CD4-positive, alpha-beta T cell (primary cell): Measurements from ENCODE around the gene LRRC36. TPM values are rescaled to one million over a fixed set of nuclear protein-coding genes. Genes with fewer than 3 reads are reported as not detected.

Source experiments
- ATAC-seq: fragments of 200-7000 bp; cut with Tn5 transposase; one replicate; pipeline ENCODE4 v1.10.0; 2022; ENCODE audit warnings: mild to moderate bottlenecking; ENCODE audit not compliant: poor library complexity
- CTCF ChIA-PET: fragments of 350-600 bp; sonication (Branson Sonifier 250); formaldehyde crosslinking; loops from one replicate; lab custom pipeline; 2021; ENCODE audit warnings: antibody characterized with exemption, inconsistent platforms; lab: Charles Lee
- POLR2A ChIA-PET: fragments of 350-600 bp; sonication (Branson Sonifier 250); formaldehyde crosslinking; loops from one replicate; lab custom pipeline; 2021; ENCODE audit warnings: antibody characterized with exemption, inconsistent platforms; lab: Charles Lee
- DNase-seq, 14 experiments: peaks; one replicate each; pipeline ENCODE4 v3.0.0-alpha.2; 2013 to 2020; ENCODE audit warnings: mixed read lengths in 2 of 14
- H3K27ac ChIP-seq, 2 donors: one replicate each; pipeline versions ENCODE4 v1.5.1 to v1.7.0; 2013; ENCODE audit warnings: low read length in 2 of 2, low read depth in 1 of 2, mild to moderate bottlenecking in 1 of 2
- H3K27me3 ChIP-seq, 2 experiments: 1 replicate in 1 of 2; 2 replicates in 1 of 2; pipeline versions ENCODE4 v1.6.1 to v1.7.0; 2013; ENCODE audit warnings: low read length in 2 of 2, control low read depth in 1 of 2, mild to moderate bottlenecking in 1 of 2, moderate library complexity in 1 of 2; ENCODE audit not compliant: insufficient read depth in 2 of 2, control insufficient read depth in 1 of 2
- H3K36me3 ChIP-seq: one replicate; pipeline ENCODE4 v1.6.1; 2013; ENCODE audit warnings: low read length, control low read depth; ENCODE audit not compliant: insufficient read depth
- H3K4me1 ChIP-seq: one replicate; pipeline ENCODE4 v1.6.1; 2013; ENCODE audit warnings: low read length, control low read depth; ENCODE audit not compliant: insufficient read depth
- H3K4me3 ChIP-seq: one replicate; pipeline ENCODE4 v1.5.1; 2013; ENCODE audit warnings: mild to moderate bottlenecking, low read length, moderate library complexity
- H3K9me3 ChIP-seq, 2 experiments: 1 replicate in 1 of 2; 2 replicates in 1 of 2; pipeline versions ENCODE4 v1.6.1 to v1.7.0; 2013; ENCODE audit warnings: low read length in 2 of 2, mild to moderate bottlenecking in 2 of 2, control low read depth in 1 of 2, moderate library complexity in 1 of 2; ENCODE audit not compliant: control insufficient read depth in 1 of 2, insufficient read depth in 1 of 2
- H3K27ac Mint-ChIP-seq: one replicate; pipeline ENCODE4 v1.8.0; 2020; ENCODE audit warnings: mixed read lengths
- H3K27me3 Mint-ChIP-seq: one replicate; pipeline ENCODE4 v1.8.0; 2021; ENCODE audit warnings: mixed read lengths
- H3K36me3 Mint-ChIP-seq: one replicate; pipeline ENCODE4 v1.8.0; 2021; ENCODE audit warnings: low read depth, mixed read lengths
- H3K4me1 Mint-ChIP-seq: one replicate; pipeline ENCODE4 v1.8.0; 2021; ENCODE audit warnings: low read depth, mixed read lengths
- H3K4me3 Mint-ChIP-seq: one replicate; pipeline ENCODE4 v1.8.0; 2020; ENCODE audit warnings: mild to moderate bottlenecking, mixed read lengths
- H3K9me3 Mint-ChIP-seq: one replicate; pipeline ENCODE4 v1.8.0; 2020; ENCODE audit warnings: mixed read lengths
- intact Hi-C, 2 experiments: fragments of 100-400 bp; cut with DNase I in 1 of 2; cut with micrococcal nuclease in 1 of 2; formaldehyde crosslinking; loops; one replicate each; pipeline versions ENCODE4 v1.15.1 to v1.9.0; 2023 to 2025; cut with DNase I, micrococcal nuclease
- total RNA-seq, 174 experiments: library from RNA in 2 of 174; stranded (reverse) in 2 of 174; gene quantifications; one replicate each; pipeline ENCODE4 v1.2.3 and lab custom pipeline; 2021 to 2026
- TF ChIP-seq, protein P1 (sequence below): fragments of 200-600 bp; IDR thresholded peaks from one replicate; pipeline ENCODE4 v1.8.0; 2022; ENCODE audit warnings: antibody characterized with exemption, mild to moderate bottlenecking

The LRRC36 gene
- total RNA-seq, 2 experiments from 2014 or later = not detected

DNA sequence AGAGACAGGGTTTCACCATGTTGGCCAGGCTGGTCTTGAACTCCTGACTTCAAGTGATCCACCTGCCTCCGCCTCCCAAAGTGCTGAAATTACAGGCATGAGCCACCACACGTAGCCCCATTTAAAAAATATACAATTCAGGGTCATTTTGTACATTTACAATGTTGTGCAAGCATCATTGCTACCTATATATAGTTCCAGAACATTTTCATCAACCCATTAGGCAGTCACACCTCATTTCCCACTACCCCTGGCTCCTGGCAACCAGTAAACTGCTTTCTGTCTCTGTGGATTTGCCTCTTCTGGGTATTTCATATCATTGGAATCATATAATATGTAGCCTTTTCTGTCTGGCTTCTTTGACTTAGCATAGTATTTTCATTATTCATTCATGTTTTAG lies 6.7 kb downstream of the LRRC36 start:
- Mint-ChIP-seq H3K27ac (no peak overlapping the region), H3K9me3 (peaks cover 2% of the 10 kb centered on the region), H3K4me3 (no peak overlapping the region), H3K36me3 (no peaks in the 10 kb centered on the region), H3K27me3 (peaks cover 5% of the 10 kb centered on the region), H3K4me1 (no peaks in the 10 kb centered on the region)
- DNase-seq (no peak), ATAC-seq (no peak)
- Histone ChIP-seq H3K27me3 (no peaks in the 10 kb centered on the region), H3K4me1 (no peaks in the 10 kb centered on the region), H3K4me3 (no peak overlapping the region), H3K27ac (no peak overlapping the region), H3K9me3 (peaks cover 4 to 13% of the 10 kb centered on the region in 2 experiments), H3K36me3 (no peaks in the 10 kb centered on the region)
- intact Hi-C loops = no loop called here
- POLR2A ChIA-PET = no interaction called here
- TF ChIP-seq, protein P1, sequence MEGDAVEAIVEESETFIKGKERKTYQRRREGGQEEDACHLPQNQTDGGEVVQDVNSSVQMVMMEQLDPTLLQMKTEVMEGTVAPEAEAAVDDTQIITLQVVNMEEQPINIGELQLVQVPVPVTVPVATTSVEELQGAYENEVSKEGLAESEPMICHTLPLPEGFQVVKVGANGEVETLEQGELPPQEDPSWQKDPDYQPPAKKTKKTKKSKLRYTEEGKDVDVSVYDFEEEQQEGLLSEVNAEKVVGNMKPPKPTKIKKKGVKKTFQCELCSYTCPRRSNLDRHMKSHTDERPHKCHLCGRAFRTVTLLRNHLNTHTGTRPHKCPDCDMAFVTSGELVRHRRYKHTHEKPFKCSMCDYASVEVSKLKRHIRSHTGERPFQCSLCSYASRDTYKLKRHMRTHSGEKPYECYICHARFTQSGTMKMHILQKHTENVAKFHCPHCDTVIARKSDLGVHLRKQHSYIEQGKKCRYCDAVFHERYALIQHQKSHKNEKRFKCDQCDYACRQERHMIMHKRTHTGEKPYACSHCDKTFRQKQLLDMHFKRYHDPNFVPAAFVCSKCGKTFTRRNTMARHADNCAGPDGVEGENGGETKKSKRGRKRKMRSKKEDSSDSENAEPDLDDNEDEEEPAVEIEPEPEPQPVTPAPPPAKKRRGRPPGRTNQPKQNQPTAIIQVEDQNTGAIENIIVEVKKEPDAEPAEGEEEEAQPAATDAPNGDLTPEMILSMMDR = no peak
- CTCF ChIA-PET = no interaction called here

DNA sequence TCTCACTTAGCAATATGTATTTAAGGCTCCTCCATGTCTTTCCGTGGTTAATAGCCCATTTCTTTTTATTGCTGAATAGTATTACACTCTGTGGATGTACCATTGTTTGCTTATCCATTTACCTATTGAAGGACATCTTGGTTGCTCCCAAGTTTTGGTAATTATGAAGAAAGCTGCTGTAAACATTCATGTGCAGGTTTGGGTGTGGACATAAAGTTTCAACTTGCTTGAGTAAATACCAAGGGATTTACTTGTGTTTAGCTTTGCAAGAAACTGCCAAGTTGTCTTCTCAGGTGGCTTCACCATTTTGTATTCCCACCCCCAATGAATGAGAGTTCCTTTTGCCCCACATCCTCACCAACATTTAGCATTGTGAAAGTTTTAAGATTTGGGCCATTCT lies 9.5 kb downstream of the LRRC36 start:
- ATAC-seq (no peak), DNase-seq (no peak)
- Mint-ChIP-seq H3K4me3 (no peak overlapping the region), H3K9me3 (peaks cover 2% of the 10 kb centered on the region), H3K36me3 (no peaks in the 10 kb centered on the region), H3K4me1 (no peaks in the 10 kb centered on the region), H3K27me3 (no peaks in the 10 kb centered on the region), H3K27ac (no peak overlapping the region)
- Histone ChIP-seq H3K36me3 (no peaks in the 10 kb centered on the region), H3K4me3 (no peak overlapping the region), H3K4me1 (no peaks in the 10 kb centered on the region), H3K27me3 (no peaks in the 10 kb centered on the region), H3K9me3 (peaks cover 4 to 13% of the 10 kb centered on the region in 2 experiments), H3K27ac (no peak overlapping the region)
- TF ChIP-seq, protein P1 = no peak
- POLR2A ChIA-PET = no interaction called here
- intact Hi-C loops = no loop called here
- CTCF ChIA-PET = no interaction called here

DNA sequence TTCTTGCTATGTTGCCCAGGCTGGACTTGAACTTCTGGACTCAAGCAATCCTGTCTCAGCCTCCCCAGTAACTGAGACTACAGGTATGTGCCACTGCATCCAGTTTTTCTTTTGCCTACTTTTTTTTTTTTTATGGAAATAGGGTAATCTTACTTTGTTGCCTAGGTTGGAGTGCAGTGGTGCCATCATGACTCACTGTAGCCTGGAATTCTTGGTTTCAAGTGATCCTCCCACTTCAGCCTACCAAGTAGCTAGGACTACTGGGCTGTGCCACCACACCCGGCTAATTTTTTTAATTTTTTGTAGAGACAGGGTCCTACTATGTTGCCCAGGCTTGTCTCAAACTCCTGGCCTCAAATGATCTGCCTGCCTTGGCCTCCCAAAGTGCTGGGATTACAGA lies 10.0 kb downstream of the LRRC36 start:
- no peak overlapping the region for H3K4me3 Mint-ChIP-seq
- Histone ChIP-seq H3K4me3 (no peak overlapping the region), H3K27ac (no peak overlapping the region), H3K9me3 (peaks cover 4 to 13% of the 10 kb centered on the region in 2 experiments), H3K4me1 (no peaks in the 10 kb centered on the region), H3K36me3 (no peaks in the 10 kb centered on the region), H3K27me3 (no peaks in the 10 kb centered on the region)
- TF ChIP-seq, protein P1 = no peak
- peaks cover 2% of the 10 kb centered on the region for H3K9me3 Mint-ChIP-seq
- no peaks in the 10 kb centered on the region for H3K27me3 Mint-ChIP-seq
- DNase-seq (no peak), ATAC-seq (no peak)
- H3K27ac Mint-ChIP-seq = no peak overlapping the region
- H3K4me1 Mint-ChIP-seq = no peaks in the 10 kb centered on the region
- intact Hi-C loops = no loop called here
- ChIA-PET POLR2A (no interaction called here), CTCF (no interaction called here)
- H3K36me3 Mint-ChIP-seq = no peaks in the 10 kb centered on the region
